GM18505 (cell line): ENCODE data around the gene NCBP1.
"Not testable (repeated sequence)": the region's sequence is repeated elsewhere in the genome, so short reads cannot be mapped to it uniquely, and the experiment has no call there.

Experiments
- ATAC-seq: cut with Tn5 transposase; IDR thresholded peaks from one replicate; pipeline ENCODE4 v1.9.1; 2021; ENCODE audit not compliant: unreplicated experiment
- POLR2A ChIP-seq: IDR thresholded peaks from 4 replicates; pipeline ENCODE4 v1.6.1; 2011; ENCODE audit warnings: borderline replicate concordance; ENCODE audit not compliant: insufficient read depth, insufficient read length; ENCODE audit errors: extremely low read depth

Gene NCBP1

GRCh38 chr9:97698865-97699264 is 65.2 kb downstream of the NCBP1 start:
- no peak for TF ChIP-seq POLR2A
- ATAC-seq: no peak

- ATAC-seq: not testable (repeated sequence)
These were observed 65.7 kb downstream of the NCBP1 start for GRCh38 chr9:97699281-97699680.

DNA sequence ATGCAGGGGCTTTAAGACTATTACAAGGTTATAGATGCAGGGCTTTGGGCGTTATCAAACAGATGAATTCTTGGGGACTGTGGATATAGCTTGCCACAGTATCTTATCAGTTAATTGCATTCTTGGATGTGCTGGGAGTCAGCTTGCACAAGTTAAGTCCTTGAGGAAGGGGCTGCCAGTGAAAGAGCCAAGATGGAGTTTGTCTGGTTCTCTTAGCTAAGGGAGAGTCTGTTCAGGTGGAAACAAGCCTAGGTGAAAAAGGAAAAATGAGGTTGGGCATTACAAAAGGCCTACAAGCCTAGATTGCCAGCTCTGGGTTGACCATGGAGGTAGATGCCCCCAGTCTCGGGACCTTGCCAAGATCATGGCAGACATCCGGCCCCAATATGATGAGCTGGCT is 66.2 kb downstream of the NCBP1 start:
- ATAC-seq: not testable (repeated sequence)

- ATAC-seq: no peak
- TF ChIP-seq POLR2A: no peak
These were observed 70.1 kb downstream of the NCBP1 start for GRCh38 chr9:97703437-97704344.

DNA sequence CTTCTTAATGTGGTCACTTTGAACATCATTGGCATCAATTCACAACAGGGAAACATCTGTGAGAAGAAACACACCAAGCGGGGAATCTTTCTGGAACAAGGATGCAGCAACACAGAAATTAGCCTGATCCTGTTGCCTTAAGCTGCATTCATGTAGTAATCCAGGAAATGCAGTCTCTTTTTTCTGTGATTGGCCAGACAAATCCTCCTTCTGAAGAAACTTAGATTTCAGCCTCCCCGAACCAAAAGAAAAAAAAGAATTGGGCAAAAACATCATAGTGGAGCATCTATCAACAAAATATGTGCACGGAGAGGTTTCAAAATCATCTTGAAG is 70.7 kb downstream of the NCBP1 start:
- no peak for ATAC-seq
- TF ChIP-seq POLR2A: no peak

- TF ChIP-seq POLR2A: no peak
- no peak for ATAC-seq
These were observed 71.2 kb downstream of the NCBP1 start for GRCh38 chr9:97704851-97705250.

DNA sequence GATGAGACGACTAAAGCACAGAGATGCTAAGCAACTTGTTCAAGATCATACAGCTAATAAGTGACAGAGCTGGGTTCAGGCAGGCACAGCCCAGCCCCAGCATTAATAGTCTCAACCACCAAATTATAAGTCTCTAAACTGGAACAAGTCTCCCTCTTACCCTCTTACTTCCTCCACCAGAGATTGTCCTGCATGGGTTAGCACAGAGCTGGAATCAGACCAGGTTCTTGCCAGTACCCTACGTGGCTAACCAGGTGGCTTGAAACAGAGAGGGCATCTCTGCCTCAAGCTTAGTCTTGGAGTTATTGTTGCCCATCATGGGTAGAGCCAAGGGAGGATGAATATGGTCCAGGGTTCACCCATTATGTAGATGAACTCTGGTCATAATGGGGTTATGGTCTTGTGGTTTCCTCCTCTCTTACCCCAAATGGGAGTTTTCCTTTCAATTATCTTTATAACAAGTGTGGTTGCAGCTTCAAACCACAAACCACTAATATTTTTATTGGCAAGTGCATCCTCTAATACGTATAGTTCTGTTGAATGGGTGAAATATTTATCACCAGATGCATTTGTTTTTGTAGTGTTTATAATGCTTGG is 71.8 kb downstream of the NCBP1 start:
- no peak for ATAC-seq
- TF ChIP-seq POLR2A: no peak

GRCh38 chr9:97706246-97706645 is 72.6 kb downstream of the NCBP1 start:
- ATAC-seq: no peak

GRCh38 chr9:97710356-97711222 is 77.0 kb downstream of the NCBP1 start:
- ATAC-seq: peak; percentile 62
- TF ChIP-seq POLR2A: no peak

More at GRCh38 chr9:97706246-97706645, 72.6 kb downstream of the NCBP1 start:
- no peak for TF ChIP-seq POLR2A

DNA sequence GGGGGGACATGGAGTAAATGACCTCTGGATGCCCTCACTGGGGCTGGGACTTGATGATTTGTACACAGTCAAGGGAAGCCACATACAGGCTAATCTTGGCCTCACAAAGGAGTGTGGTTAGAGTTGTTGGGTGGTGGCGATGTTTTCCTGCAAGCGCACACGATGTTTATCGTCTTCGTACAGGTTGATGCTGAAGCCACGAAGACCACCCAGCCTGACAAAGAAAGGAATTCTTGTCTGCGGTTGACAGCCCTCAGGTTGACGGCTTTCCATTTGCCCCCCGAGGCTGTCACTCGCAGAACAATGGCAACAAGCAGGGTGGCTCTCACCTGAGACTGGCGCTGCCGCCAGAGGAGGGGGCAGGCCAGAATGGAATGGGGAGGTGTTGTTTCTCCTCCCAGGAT is 77.6 kb downstream of the NCBP1 start:
- no peak for ATAC-seq
- no peak for TF ChIP-seq POLR2A

- no peak for ATAC-seq
- no peak for TF ChIP-seq POLR2A
These were observed 80.8 kb downstream of the NCBP1 start for GRCh38 chr9:97714435-97714834.

DNA sequence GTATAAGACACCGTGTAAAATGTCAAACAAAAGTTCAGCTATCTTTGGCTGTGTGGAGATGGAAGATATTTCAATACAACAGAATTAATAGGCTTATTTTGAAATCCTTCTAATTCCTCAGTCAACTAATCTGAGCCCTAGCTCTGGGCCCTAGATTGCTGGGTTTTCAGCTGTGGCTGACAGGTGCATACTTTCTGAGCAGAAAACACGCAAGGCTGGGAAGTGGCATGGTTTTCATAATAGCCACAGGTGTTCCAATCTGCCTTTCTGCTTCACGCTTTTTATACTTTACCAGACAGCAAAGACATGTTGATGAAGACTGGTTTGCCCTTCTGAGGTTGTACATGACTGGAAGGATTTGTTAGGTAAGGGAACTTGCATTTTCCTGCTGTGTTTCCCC is 84.2 kb downstream of the NCBP1 start:
- no peak for ATAC-seq
- TF ChIP-seq POLR2A: no peak

GRCh38 chr9:97721396-97721795 is 87.8 kb downstream of the NCBP1 start:
- no peak for ATAC-seq
- TF ChIP-seq POLR2A: no peak

- no peak for TF ChIP-seq POLR2A
- no peak for ATAC-seq
These were observed 88.7 kb downstream of the NCBP1 start for GRCh38 chr9:97722331-97722730.
